ENCODE results near the gene LMF1. TPM values are rescaled to one million over a fixed set of nuclear protein-coding genes. Genes with fewer than 3 reads are reported as not detected.

Gene LMF1
- total RNA-seq, 1 experiment from 2014 or later, result 12.2 TPM

GRCh38 chr16:973366-973765 is 2.6 kb upstream of the LMF1 start:
- no peak for DNase-seq
- Histone ChIP-seq H3K4me2 (ENCODE audit: low read depth, low read length, poor library complexity, severe bottlenecking) (no peak overlapping the region), H4K20me1 (ENCODE audit: insufficient read depth, low read depth, low read length) (no peaks in the 10 kb centered on the region), H3K9me3 (ENCODE audit: low read length) (no peaks in the 10 kb centered on the region), H3K9ac (ENCODE audit: low read length) (no peak overlapping the region), H2AFZ (ENCODE audit: low read length) (no peak overlapping the region), H3K27ac (ENCODE audit: low read length) (no peak overlapping the region), H3K36me3 (ENCODE audit: insufficient read depth, low read length) (no peaks in the 10 kb centered on the region), H3K27me3 (ENCODE audit: low read length) (no peaks in the 10 kb centered on the region), H3K4me3 (ENCODE audit: low read length) (no peak overlapping the region), H3K4me1 (ENCODE audit: low read length) (peaks cover 9% of the 10 kb centered on the region), H3K79me2 (ENCODE audit: low read length) (peaks cover 13% of the 10 kb centered on the region), H3K9me2 (replicated peaks; ENCODE audit: insufficient read depth, low read length) (no peaks in the 10 kb centered on the region)

DNA sequence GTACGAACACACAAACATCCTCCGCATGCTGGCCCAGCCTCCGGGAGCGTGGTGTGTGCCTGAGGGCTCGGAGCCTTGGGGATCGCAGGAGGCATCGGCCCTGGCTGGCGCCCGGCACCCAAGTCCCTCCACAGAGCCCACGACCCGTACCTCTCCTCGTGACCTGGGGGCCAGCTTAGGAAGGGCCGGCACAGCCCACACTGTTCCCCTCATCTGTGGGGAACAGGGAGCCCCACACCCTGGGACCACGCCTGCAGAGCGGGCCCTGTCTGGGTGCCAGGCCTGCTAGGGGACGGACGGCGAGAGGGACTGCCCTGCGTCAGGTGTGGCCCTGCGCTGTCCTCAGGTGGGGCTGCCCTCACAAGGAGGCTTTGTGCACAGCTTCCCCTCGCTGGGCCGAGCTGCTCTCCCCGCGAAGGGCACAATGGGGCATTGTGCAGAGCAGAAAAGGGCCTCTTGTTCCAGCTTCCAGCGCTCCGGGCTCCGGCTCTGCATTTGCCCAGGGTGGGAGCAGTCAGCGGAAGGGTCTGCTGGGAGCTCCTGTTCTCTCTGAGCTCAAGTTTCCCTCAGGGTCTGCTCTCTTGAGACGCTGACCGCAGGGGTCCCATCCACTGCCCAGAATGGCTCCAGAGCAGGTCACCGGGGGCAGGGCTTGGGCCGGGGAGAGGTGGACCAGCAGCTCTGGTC is 1.7 kb upstream of the LMF1 start:
- peaks cover 16% of the 10 kb centered on the region for H3K79me2 ChIP-seq (ENCODE audit: low read length)
- no peak overlapping the region for H3K4me2 ChIP-seq (ENCODE audit: low read depth, low read length, poor library complexity, severe bottlenecking)
- no peaks in the 10 kb centered on the region for H3K36me3 ChIP-seq (ENCODE audit: insufficient read depth, low read length)
- H3K4me3 ChIP-seq (ENCODE audit: low read length), result no peak overlapping the region
- H2AFZ ChIP-seq (ENCODE audit: low read length), result no peak overlapping the region
- H4K20me1 ChIP-seq (ENCODE audit: insufficient read depth, low read depth, low read length), result no peaks in the 10 kb centered on the region
- H3K9me3 ChIP-seq (ENCODE audit: low read length), result no peaks in the 10 kb centered on the region
- H3K9me2 ChIP-seq (replicated peaks; ENCODE audit: insufficient read depth, low read length), result no peaks in the 10 kb centered on the region
- peaks cover 9% of the 10 kb centered on the region for H3K4me1 ChIP-seq (ENCODE audit: low read length)
- DNase-seq, result no peak
- H3K27ac ChIP-seq (ENCODE audit: low read length), result no peak overlapping the region
- no peak overlapping the region for H3K9ac ChIP-seq (ENCODE audit: low read length)
- no peaks in the 10 kb centered on the region for H3K27me3 ChIP-seq (ENCODE audit: low read length)

- no peak for DNase-seq
- H3K9ac ChIP-seq (ENCODE audit: low read length), result no peak overlapping the region
- peaks cover 16% of the 10 kb centered on the region for H3K79me2 ChIP-seq (ENCODE audit: low read length)
- H3K9me3 ChIP-seq (ENCODE audit: low read length), result no peaks in the 10 kb centered on the region
- no peaks in the 10 kb centered on the region for H3K36me3 ChIP-seq (ENCODE audit: insufficient read depth, low read length)
- no peak overlapping the region for H2AFZ ChIP-seq (ENCODE audit: low read length)
- no peak overlapping the region for H3K4me3 ChIP-seq (ENCODE audit: low read length)
- no peak overlapping the region for H3K27ac ChIP-seq (ENCODE audit: low read length)
- H3K4me2 ChIP-seq (ENCODE audit: low read depth, low read length, poor library complexity, severe bottlenecking), result no peak overlapping the region
- peaks cover 9% of the 10 kb centered on the region for H3K4me1 ChIP-seq (ENCODE audit: low read length)
- no peaks in the 10 kb centered on the region for H4K20me1 ChIP-seq (ENCODE audit: insufficient read depth, low read depth, low read length)
- no peaks in the 10 kb centered on the region for H3K9me2 ChIP-seq (replicated peaks; ENCODE audit: insufficient read depth, low read length)
- H3K27me3 ChIP-seq (ENCODE audit: low read length), result no peaks in the 10 kb centered on the region
Measured at GRCh38 chr16:971981-972315, 1.2 kb upstream of the LMF1 start.

DNA sequence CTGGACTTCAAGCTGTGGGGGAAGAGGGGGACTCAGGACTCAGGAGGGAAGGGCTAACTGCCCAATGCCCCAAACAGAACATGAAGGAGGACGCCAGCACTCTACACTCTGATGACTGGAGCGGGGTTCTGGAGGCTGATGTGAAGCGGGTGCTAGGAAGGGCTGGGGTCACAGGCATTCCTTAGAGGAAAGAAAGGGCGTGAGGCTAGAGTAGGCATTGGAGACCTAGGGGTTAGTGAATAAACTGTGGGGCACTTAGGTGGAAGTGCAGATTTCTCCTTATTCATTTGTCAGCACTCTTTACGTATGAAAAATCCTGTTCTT is 760 bp upstream of the LMF1 start:
- no peak for DNase-seq
- Histone ChIP-seq H3K9me2 (replicated peaks; ENCODE audit: insufficient read depth, low read length) (no peaks in the 10 kb centered on the region), H3K4me3 (ENCODE audit: low read length) (no peak overlapping the region), H3K27ac (ENCODE audit: low read length) (no peak overlapping the region), H3K9ac (ENCODE audit: low read length) (no peak overlapping the region), H3K36me3 (ENCODE audit: insufficient read depth, low read length) (no peaks in the 10 kb centered on the region), H3K27me3 (ENCODE audit: low read length) (no peaks in the 10 kb centered on the region), H4K20me1 (ENCODE audit: insufficient read depth, low read depth, low read length) (no peaks in the 10 kb centered on the region), H3K79me2 (ENCODE audit: low read length) (peaks cover 16% of the 10 kb centered on the region), H3K4me2 (ENCODE audit: low read depth, low read length, poor library complexity, severe bottlenecking) (no peak overlapping the region), H3K4me1 (ENCODE audit: low read length) (peaks cover 9% of the 10 kb centered on the region), H3K9me3 (ENCODE audit: low read length) (no peaks in the 10 kb centered on the region; the same call in 1 of the 2 replicates), H2AFZ (ENCODE audit: low read length) (no peak overlapping the region)

DNA sequence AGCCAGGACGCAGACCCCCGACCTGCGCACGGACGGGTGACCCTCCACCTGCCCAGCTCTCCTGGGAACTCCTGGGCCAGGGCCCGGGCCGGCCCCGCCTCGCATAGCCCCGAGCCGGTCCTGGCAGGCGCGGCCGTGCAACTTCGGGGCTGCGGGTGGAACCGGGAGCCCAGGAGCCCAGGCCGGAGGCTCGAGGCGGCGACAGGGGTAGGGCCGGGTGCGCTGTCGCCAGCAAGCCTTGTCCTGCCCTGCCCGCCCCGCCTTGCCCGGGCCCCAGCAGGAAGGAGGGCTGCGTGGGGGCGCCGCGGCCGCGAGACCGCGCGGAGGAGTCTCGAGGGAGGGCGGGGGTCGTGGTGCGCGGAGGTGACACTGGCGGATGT is 408 bp downstream of the LMF1 start:
- no peaks in the 10 kb centered on the region for H3K36me3 ChIP-seq (ENCODE audit: insufficient read depth, low read length)
- no peaks in the 10 kb centered on the region for H3K9me2 ChIP-seq (replicated peaks; ENCODE audit: insufficient read depth, low read length)
- H3K4me3 ChIP-seq (ENCODE audit: low read length), result peak overlapping the region; percentile 83
- no peak overlapping the region; the same call in 1 of the 2 replicates for H3K27ac ChIP-seq (ENCODE audit: low read length)
- H2AFZ ChIP-seq (ENCODE audit: low read length), result peak overlapping the region; percentile 79; the same call in 1 of the 2 replicates
- H3K9ac ChIP-seq (ENCODE audit: low read length), result peak overlapping the region; percentile 91
- DNase-seq, result no peak
- H3K4me2 ChIP-seq (ENCODE audit: low read depth, low read length, poor library complexity, severe bottlenecking), result peak overlapping the region; percentile 90
- H3K9me3 ChIP-seq (ENCODE audit: low read length), result no peaks in the 10 kb centered on the region; the same call in 1 of the 2 replicates
- peaks cover 9% of the 10 kb centered on the region for H3K4me1 ChIP-seq (ENCODE audit: low read length)
- no peaks in the 10 kb centered on the region for H4K20me1 ChIP-seq (ENCODE audit: insufficient read depth, low read depth, low read length)
- no peaks in the 10 kb centered on the region for H3K27me3 ChIP-seq (ENCODE audit: low read length)
- peaks cover 16% of the 10 kb centered on the region for H3K79me2 ChIP-seq (ENCODE audit: low read length)

DNA sequence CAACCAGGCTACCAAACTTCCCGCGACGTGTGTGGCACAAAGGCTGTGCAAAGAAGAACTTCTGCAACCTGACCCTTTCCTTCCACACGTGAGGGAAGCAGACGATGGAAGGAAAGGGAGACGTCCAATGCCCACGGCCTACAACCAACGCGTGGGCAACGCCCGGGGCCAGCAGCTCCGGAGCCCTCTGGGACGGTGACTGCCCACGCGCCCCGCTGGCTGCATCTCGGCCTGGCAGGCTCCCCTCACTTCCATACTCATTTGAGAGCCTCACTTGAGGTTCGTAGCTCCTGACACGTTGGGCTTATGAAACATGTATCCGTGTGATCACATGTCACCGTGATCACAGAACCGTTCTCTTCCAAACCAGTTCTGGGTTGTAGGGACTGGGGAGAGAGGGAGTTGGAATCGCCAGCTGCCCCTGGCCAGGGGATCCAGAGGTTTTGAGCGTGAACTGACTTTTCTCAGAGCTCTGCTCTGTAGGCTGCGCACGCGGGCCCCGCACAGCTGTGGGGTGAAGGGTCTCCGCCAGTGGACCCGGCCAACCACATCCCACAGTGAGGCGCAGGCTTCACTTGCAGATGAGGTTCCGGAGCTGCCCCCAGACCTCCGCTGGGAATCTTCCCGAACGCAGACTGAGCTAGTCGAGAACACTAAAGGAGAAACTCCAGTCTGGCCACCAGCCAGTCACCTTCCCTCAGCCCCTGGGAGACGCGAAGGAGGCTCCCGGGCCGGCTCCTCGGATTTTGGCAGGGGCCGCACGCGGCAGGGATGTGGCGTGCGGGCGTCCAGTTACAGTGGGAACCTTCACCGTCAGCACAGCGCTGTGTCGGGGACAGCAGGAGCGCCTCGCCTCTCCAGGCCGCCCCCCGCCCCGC is 1.0 kb downstream of the LMF1 start:
- peak overlapping the region; percentile 91 for H3K9ac ChIP-seq (ENCODE audit: low read length)

DNA sequence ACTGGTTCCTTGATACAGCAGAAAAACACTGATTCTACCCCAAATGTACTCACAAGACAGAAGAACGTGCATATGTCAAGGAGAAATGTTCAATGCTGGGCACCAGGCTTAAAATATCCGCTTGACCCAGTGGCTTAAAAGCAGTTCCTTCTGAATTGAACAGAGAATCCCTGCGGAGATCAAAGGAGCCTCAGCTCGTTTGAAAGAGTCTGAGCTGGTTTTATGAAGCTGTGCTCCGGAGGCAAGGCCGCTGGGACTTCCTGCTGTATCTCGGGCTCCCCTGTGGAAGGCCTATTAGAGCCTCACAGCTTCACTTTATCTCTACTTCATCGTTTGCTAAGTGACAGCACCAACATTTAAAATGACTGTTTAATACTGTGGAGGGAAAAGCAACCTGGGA is 2.2 kb downstream of the LMF1 start:
- H3K36me3 ChIP-seq (ENCODE audit: insufficient read depth, low read length), result no peaks in the 10 kb centered on the region
- no peaks in the 10 kb centered on the region; the same call in 1 of the 2 replicates for H3K9me3 ChIP-seq (ENCODE audit: low read length)
- H4K20me1 ChIP-seq (ENCODE audit: insufficient read depth, low read depth, low read length), result no peaks in the 10 kb centered on the region
- H3K9me2 ChIP-seq (replicated peaks; ENCODE audit: insufficient read depth, low read length), result no peaks in the 10 kb centered on the region
- no peak for DNase-seq
- no peak overlapping the region for H3K4me2 ChIP-seq (ENCODE audit: low read depth, low read length, poor library complexity, severe bottlenecking)
- H3K79me2 ChIP-seq (ENCODE audit: low read length), result peaks cover 16% of the 10 kb centered on the region
- H3K27me3 ChIP-seq (ENCODE audit: low read length), result no peaks in the 10 kb centered on the region
- H3K4me1 ChIP-seq (ENCODE audit: low read length), result peaks cover 9% of the 10 kb centered on the region
- no peak overlapping the region for H3K9ac ChIP-seq (ENCODE audit: low read length)
- H3K27ac ChIP-seq (ENCODE audit: low read length), result no peak overlapping the region
- H2AFZ ChIP-seq (ENCODE audit: low read length), result no peak overlapping the region
- no peak overlapping the region for H3K4me3 ChIP-seq (ENCODE audit: low read length)

More for the DNA sequence above, 1.0 kb downstream of the LMF1 start:
- Histone ChIP-seq H3K4me3 (ENCODE audit: low read length) (peak overlapping the region; percentile 83), H3K79me2 (ENCODE audit: low read length) (peaks cover 16% of the 10 kb centered on the region), H4K20me1 (ENCODE audit: insufficient read depth, low read depth, low read length) (no peaks in the 10 kb centered on the region), H3K36me3 (ENCODE audit: insufficient read depth, low read length) (no peaks in the 10 kb centered on the region), H3K27ac (ENCODE audit: low read length) (no peak overlapping the region), H3K4me1 (ENCODE audit: low read length) (peaks cover 9% of the 10 kb centered on the region), H3K27me3 (ENCODE audit: low read length) (no peaks in the 10 kb centered on the region), H3K4me2 (ENCODE audit: low read depth, low read length, poor library complexity, severe bottlenecking) (peak overlapping the region; percentile 90), H3K9me3 (ENCODE audit: low read length) (no peaks in the 10 kb centered on the region; the same call in 1 of the 2 replicates), H2AFZ (ENCODE audit: low read length) (peak overlapping the region; percentile 79; the same call in 1 of the 2 replicates), H3K9me2 (replicated peaks; ENCODE audit: insufficient read depth, low read length) (no peaks in the 10 kb centered on the region)
- DNase-seq, result peak; percentile 43

DNA sequence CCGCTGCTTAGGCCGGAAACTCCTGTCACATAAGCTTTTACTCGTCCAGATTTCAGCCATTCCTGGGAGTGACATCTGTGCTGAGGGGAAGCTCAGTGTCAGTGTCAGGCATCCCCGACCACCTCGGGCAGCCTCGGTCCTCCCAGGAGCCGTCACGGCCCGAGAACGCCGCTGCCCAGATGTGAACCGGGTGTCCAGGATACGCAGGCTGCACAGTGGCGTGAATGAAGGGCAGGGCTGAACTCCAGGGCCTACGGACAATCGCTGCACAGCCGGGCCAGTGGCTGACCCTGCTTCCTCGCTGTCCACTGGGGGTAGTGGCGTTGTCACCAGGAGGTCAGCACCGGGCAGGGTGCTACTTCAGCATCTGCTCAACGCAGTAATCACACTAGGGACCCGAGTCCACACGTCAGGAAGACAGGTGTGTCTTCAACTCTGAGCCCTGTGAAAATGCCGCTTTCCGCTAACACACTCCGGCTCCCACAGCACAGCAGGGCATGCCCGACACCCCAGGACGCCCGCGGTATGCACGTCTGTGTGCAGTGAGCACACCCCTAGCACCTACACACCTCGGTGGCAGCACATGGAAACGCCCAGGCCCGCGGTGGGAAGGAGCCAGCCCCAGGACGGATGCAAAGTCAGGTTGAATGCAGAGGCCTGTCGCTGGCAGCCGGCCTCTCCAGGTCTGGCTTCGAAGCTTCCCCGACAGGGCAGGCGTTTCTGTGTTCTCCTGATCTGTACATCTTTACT is 3.1 kb downstream of the LMF1 start:
- no peak for DNase-seq
- no peaks in the 10 kb centered on the region for H3K27me3 ChIP-seq (ENCODE audit: low read length)
- no peak overlapping the region for H2AFZ ChIP-seq (ENCODE audit: low read length)
- H3K4me1 ChIP-seq (ENCODE audit: low read length), result peaks cover 9% of the 10 kb centered on the region
- H3K9me3 ChIP-seq (ENCODE audit: low read length), result no peaks in the 10 kb centered on the region; the same call in 1 of the 2 replicates
- H3K9ac ChIP-seq (ENCODE audit: low read length), result no peak overlapping the region
- peaks cover 16% of the 10 kb centered on the region for H3K79me2 ChIP-seq (ENCODE audit: low read length)
- H3K4me2 ChIP-seq (ENCODE audit: low read depth, low read length, poor library complexity, severe bottlenecking), result no peak overlapping the region
- no peak overlapping the region for H3K4me3 ChIP-seq (ENCODE audit: low read length)
- H3K27ac ChIP-seq (ENCODE audit: low read length), result no peak overlapping the region
- H3K36me3 ChIP-seq (ENCODE audit: insufficient read depth, low read length), result no peaks in the 10 kb centered on the region
- H4K20me1 ChIP-seq (ENCODE audit: insufficient read depth, low read depth, low read length), result no peaks in the 10 kb centered on the region
- H3K9me2 ChIP-seq (replicated peaks; ENCODE audit: insufficient read depth, low read length), result no peaks in the 10 kb centered on the region
